ENCODE results near the gene UBE2C.
A peak's percentile ranks its signal among the peaks of the same experiment; 100 is the strongest.
"Not testable (repeated sequence)": the region's sequence is repeated elsewhere in the genome, so short reads cannot be mapped to it uniquely, and the experiment has no call there.

Gene UBE2C

GRCh38 chr20:45812157-45813005 lies at the start of gene UBE2C:
TSS of gene UBE2C (plus strand) at chr20:45812644. CDS start at chr20:45812696, 52 bp downstream.
- peak; percentile 99 to 100 for DNase-seq

- not testable (repeated sequence) for DNase-seq
Observed at GRCh38 chr20:45764618-45765282, 47.7 kb upstream of the UBE2C start.

GRCh38 chr20:45765307-45765875 lies 47.1 kb upstream of the UBE2C start:
- DNase-seq = no peak

GRCh38 chr20:45765980-45766379 lies 46.5 kb upstream of the UBE2C start:
- DNase-seq = no peak

GRCh38 chr20:45768479-45768878 lies 44.0 kb upstream of the UBE2C start:
- DNase-seq = no peak

GRCh38 chr20:45771182-45771759 lies 41.2 kb upstream of the UBE2C start:
- peak; percentile 47 to 78 for DNase-seq

GRCh38 chr20:45772693-45773092 lies 39.8 kb upstream of the UBE2C start:
- DNase-seq = no peak

GRCh38 chr20:45774945-45775344 lies 37.5 kb upstream of the UBE2C start:
- DNase-seq = no peak

GRCh38 chr20:45775411-45775810 lies 37.0 kb upstream of the UBE2C start:
- no peak for DNase-seq

- DNase-seq = no peak
Observed at GRCh38 chr20:45776931-45777330, 35.5 kb upstream of the UBE2C start.

- no peak for DNase-seq
Observed at GRCh38 chr20:45779011-45779915, 33.2 kb upstream of the UBE2C start.

GRCh38 chr20:45780159-45780558 lies 32.3 kb upstream of the UBE2C start:
- no peak for DNase-seq

- DNase-seq = no peak
Observed at GRCh38 chr20:45781391-45781931, 31.0 kb upstream of the UBE2C start.

- no peak for DNase-seq
Observed at GRCh38 chr20:45782890-45783289, 29.6 kb upstream of the UBE2C start.

GRCh38 chr20:45783656-45784294 lies 28.7 kb upstream of the UBE2C start:
- no peak for DNase-seq

GRCh38 chr20:45788351-45788750 lies 24.1 kb upstream of the UBE2C start:
- no peak for DNase-seq

- DNase-seq = no peak
Observed at GRCh38 chr20:45792317-45793118, 19.9 kb upstream of the UBE2C start.

- DNase-seq = no peak
Observed at GRCh38 chr20:45796337-45797065, 15.9 kb upstream of the UBE2C start.

- not testable (repeated sequence) for DNase-seq
Observed at GRCh38 chr20:45797510-45797909, 14.9 kb upstream of the UBE2C start.

GRCh38 chr20:45797955-45798354 lies 14.5 kb upstream of the UBE2C start:
- DNase-seq = not testable (repeated sequence)

Data from NCI-H524 (cell line).